ENCODE results near the gene SMIM29.
A peak's percentile ranks its signal among the peaks of the same experiment; 100 is the strongest.

The SMIM29 gene

DNA sequence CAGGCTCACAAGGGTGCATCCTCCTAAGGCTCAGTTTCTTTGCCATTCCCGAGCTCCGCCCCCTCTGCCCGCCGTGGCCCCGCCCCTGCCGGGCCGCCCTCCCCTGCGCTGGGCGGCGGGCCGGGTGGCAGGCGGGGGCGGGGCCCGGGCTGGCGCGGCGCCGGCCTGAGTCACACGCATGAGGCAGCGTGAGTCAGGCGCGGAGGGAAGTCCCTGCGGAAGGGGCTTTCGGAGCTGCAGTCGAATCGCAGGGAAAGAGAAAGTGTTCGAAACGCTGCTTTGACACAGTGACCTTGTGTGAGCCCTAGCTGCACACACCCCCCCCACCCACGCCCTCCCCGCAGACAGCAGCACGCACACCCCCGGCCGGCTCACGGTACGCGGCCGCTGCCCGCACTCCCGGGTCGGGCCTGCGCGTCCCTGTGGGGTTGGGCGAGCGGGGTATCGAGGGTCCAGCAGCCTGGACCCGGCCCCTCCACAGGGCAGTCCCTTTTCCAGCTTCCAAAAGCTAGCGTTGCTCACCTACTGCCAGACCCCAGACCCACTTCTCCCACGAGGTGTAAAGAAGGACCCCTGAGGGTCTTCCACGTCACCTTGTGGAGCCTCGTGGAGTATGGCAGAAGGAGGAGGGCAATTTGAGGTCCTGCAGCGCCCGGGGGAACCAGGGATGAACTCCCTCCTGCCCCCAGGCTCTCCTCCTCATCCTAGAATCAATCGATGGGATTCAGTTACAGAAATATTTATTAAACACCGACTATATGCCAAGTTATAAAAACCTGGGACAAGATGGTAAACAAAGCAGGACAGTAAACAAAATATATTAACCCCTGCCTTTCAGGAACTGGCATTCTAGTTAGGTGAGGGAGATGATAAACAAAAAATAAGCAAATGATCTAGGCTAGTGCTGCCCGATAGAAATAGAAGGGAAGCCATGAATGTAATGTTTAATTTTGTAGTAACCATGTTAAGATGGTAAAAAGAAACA, 24.6 kb downstream of the SMIM29 start:
- DNase-seq = peak; percentile 48

DNA sequence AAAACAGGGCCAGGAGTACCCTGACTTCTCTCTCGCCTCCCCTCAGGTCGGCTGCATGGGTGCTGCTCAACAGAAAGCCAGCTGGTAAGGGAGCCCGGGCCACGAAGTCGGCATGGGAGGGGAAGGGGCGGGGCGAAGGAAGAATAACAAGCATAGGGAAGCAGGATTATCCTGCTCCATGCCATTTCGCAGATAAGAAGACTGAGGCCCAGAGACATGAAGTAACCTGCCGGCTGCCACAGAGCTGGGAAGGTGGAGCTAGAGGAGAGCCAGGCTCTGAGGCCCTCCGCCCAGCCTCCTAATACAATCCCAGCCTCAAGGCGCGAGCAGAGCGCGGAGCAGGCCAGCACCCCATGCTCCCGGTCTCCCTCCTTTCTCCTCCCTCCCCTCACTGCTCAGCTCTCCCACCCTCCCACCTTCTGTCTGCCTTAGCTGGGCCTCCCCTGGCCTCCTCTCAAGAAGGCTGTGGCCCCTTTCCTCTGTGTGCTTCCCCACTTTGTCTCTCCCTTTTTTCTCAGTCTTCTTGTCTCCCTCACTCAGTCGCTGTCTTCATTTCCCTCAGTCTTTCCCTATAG, 25.3 kb downstream of the SMIM29 start:
- DNase-seq = no peak

DNA sequence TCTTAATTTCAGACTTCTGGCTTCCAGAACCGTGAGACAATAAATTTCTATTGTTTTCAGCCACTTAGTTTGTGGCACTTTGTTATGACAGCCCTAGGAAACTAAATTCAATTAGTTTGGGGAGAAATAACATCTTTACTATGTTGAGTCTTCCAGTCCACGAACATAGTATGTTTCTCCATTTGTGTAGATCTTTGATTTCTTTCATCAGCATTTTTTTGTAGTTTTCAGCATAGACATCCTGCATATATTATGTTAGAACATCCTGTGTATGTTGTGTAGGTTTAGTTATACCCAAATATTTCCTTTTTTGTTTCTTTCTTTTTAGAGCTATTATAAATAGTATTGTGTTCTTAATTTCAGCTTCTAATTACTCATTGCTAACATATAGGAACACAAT, 30.1 kb downstream of the SMIM29 start:
- no peak for DNase-seq

DNA sequence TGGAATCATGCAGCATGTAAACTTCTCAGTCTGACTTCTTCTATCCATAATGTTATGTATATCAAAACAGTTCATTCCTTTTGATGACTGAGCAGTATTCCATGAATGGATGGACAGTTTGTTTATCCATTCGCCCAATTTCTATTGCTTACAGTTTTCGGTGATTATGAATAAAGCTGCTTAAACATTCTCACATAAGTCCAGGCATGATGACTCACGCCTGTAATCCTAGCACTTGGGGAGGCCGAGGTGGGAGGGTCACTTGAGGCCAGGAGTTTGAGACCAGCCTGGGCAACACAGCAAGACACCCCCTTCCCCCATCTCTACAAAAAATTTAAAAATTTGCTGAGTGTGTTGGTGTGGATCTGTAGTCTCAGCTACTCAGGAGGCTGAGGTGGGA, 35.0 kb downstream of the SMIM29 start:
- no peak for DNase-seq

DNA sequence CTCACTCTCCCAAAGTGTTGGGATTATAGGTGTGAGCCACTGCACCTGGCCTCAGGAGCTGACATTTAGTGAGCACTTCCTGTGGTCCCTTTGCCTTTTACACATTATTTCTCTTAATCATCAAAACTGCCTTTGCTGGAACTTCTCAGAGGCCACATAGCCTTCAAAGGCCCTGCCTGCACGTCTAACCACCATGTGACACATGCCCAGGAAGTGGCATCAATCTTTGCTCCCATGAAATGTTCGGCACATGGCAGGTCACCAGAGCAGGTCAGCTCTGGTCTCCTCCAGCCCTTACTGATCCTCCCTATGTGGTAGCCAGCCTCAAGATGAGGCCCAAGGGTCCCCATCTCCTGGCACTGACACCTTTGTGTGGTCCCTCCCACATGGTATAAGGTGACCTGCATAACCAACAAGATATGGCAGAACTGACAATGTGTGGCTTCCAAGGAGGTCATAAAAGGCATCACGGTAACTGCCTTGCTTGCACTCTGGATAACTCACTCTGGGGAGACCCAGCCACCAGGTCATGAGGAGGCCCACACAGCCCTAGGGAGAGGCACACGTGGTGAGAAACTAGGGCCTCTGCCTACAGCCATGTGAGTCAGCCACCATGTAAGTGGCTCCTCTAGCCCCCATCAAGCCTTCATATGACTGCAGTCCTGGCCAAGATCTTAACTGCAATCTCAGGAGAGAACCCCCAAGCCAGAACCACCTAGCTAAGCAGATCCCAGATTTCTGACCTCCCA, 40.9 kb downstream of the SMIM29 start:
- no peak for DNase-seq

DNA sequence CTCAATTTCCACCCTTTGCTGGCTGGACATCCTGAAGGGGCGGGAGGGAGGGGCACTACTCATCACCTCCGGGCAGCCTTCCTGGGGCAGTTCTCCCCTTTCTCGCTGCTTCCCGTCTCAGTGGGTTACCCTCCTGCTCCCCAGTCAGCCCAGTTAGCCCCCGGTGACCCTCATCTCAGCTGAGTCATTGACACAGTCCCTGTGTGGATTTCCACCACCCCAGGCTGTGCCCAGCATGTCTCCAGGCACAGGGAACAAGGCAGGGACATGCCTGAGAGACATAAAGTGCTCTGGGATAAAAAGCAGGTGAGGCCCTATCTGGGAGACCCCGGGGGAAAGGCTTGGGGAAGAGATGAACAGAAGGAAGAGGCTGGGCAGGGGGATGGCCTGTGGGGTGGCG, 42.1 kb downstream of the SMIM29 start:
- DNase-seq = no peak

DNA sequence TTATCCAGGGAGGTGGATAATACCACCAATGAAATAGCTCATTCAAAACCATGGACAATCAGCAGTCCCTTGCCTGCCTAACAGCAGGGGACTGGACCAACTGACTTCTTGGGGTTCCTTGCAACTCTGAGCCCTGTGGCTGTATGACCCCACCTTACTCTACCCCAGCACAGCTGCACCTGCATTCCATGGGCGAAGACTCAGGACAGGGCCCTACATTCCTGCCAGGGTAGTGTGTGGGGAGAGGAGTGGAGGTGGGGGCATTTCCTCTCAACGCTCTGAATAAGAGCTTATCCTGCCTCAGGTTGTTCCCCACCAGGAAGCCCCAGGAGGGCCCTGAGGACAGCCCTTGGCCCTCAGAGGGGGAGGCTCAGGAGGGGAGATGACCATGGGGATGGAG, 42.9 kb downstream of the SMIM29 start:
- DNase-seq = no peak

DNA sequence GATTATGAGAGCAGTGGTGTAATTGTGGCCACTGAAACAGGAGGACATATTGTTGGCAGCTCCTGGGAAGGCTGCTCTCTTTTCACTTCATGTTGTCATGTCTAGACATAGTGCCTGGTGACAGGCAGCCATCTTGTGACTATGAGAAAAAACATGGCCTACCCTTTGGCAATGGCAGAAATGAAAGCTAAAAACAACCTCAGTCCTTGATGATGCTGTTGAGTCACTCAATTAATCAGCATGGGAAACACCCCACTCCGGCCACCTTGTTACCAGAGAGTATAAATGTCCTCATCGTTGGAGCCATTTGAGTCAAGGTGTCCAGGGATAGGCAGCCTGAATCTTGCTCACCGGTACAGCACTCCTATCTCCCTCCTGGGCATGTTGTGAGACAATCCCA, 43.3 kb downstream of the SMIM29 start:
- DNase-seq = no peak

DNA sequence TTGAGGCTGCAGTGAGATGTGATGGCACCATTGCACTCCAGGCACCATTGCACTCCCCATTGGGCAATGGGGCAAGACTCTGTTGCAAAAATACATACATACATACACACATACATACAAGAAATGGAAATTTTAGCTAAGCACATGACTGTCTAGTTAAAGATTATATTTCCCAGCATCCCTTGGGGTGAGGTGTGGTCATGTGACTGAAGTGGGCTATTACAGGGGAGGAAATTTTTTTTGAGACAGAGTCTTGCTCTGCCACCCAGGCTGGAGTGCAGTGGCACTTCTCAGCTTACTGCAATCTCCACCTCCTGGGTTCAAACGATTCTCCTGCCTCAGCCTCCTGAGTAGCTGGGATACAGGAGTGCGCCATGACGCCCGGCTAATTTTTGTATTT, 44.1 kb downstream of the SMIM29 start:
- no peak for DNase-seq

DNA sequence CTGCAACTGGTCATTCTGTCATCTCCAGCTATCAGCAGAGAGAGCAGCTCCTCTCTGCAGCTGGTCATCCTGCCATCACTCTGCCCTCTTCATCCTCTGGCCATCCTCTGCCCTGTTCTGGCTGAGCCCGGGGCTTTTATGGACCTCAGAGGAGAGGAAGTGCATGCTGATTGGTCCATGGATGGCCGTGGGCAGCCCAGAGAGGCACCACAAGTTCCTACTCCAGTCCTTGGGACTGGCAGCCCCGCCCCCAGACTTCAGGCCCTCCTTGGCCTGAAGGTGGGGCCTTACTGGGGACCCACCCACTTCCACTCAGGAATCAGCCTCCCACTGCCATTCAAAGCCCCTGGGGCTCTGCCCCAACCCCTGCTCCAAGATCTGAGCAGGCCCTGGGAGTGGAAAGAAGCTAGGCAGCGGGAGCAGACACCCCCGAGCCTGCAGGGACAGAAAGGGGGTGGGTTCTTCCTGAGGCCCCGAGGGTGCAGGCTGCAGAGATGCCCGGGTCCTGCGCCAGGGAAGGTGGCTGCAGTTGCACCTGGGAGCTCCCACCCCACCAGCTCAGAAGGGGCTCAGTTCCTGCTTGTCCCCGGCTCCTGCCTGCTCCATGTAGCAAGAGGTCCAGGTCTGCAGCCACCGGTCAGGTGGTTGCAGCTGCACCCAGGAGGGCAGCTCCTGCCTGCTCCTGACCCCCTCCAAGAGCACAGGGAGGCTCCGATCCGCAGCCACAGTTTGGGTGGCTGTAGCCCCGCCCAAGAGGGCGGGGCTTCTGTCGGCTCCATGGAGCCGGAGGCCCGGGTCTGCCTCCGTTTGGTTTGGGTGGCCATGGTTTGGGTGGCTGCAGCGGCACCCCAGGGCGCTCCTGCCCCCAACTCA, 46.2 kb downstream of the SMIM29 start:
- no peak for DNase-seq

DNA sequence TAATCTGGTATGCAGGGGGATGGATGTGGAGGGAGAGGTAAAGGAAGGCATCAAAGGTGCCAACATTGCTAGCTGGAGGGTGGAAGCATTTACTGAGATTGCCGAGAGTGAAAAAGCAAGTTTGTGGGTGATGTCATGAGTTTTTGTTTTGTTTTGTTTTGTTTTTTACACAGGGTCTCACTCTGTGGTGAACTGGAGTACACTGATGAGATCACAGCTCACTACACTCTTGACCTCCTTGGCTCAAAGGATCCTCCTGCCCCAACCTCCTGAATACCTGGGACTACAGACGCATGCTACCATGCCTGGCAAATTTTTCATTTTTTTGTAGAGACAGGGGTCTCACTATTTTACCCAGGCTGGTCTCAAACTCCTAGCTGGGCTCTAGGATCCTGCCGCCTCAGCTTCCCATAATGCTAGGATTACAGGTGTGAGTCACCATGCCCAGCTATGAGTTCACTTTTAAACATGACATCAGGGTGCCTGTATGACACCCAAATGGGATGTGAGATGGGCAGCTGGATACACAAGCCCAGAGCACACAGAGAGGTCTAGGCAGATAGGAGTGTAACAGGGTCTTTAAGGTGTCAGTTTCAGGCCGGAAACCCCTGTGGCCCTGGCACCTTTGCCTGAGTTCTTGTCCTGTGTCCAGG, 47.2 kb downstream of the SMIM29 start:
- no peak for DNase-seq

DNA sequence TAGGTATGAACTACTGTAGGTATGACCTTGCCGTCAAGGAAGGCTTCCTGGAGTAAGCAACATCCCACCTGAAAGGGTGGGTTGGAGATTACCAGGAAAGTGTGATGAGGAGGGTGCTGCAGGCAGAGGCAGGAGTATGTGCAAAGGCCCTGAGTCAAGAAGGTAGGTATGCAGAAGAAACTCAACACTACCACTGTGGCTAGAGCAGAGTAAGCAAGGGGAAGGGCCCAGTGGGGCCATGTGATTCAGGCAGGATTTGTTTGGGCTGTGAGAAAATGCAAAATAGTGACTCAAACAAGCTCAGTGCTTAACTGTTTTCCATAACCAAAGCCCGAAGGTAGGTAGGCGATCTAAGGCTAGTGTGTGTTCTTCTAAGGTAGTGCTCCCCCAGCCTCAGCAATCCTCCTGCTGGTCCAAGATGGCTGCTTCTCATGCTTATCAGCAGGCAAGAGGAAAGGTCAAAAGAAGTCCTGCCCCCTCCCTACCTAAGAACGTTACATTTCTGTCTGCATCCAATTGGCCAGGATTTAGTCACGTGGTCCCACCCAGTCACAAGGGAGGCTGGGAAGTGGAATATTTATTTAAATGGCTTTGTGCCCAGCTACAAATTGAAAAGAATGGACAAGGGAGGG, 48.4 kb downstream of the SMIM29 start:
- no peak for DNase-seq

DNA sequence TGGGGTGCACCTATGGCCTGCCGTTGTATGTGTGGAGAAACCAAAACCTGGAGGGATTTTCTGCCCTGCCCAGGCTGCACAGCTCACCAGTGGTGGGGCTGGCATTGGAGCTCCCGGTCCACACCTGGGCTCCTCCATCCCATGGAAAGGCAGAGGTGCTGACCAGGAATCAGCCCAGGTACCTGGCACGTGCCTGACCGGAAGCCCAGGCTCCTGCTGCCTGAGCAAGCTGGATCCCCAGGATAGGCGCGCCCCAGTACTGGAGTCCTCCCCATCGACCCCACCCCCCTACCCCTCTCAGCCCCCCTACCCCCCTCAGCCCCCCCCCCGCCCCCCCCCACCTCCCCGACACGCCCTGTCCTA, 52.0 kb downstream of the SMIM29 start:
- DNase-seq = no peak

Measured in NCI-H187 treated with DMSO at 0.1 percent for 48 hours (cell line).